Keratinocyte (primary cell): Measurements from ENCODE around the gene ASCC3. TPM values are rescaled to one million over a fixed set of nuclear protein-coding genes. Genes with fewer than 3 reads are reported as not detected.
A peak's percentile ranks its signal among the peaks of the same experiment; 100 is the strongest.

ENCODE experiments used
- DNase-seq: peaks from one replicate; pipeline ENCODE4 v3.0.0-alpha.2; 2011; ENCODE audit warnings: low read depth, missing footprints, low spot score
- FAIRE-seq: peaks from 2 replicates; lab custom pipeline; 2011; peaks lifted over from hg19 to GRCh38; lab: Jason Lieb, UNC
- H2AFZ ChIP-seq: 2 replicates; pipeline ENCODE4 v1.6.0; 2012; ENCODE audit warnings: low read length, control low read depth, inconsistent platforms; ENCODE audit not compliant: control insufficient read depth
- H3K27ac ChIP-seq: 2 replicates; pipeline ENCODE4 v1.5.1; 2011; ENCODE audit warnings: low read length; ENCODE audit not compliant: control insufficient read depth, insufficient read depth
- H3K27me3 ChIP-seq: 3 replicates; pipeline ENCODE4 v1.6.0; 2011; ENCODE audit warnings: low read length; ENCODE audit not compliant: control insufficient read depth, insufficient read depth; ENCODE audit errors: extremely low read depth
- H3K36me3 ChIP-seq, 2 experiments: 2 replicates in 1 of 2; 3 replicates in 1 of 2; pipeline ENCODE4 v1.5.1; 2011; ENCODE audit warnings: low read length in 2 of 2, mild to moderate bottlenecking in 1 of 2; ENCODE audit not compliant: control insufficient read depth in 2 of 2, insufficient read depth in 2 of 2; ENCODE audit errors: extremely low read depth in 1 of 2
- H3K4me1 ChIP-seq: 3 replicates; pipeline ENCODE4 v1.5.1; 2011; ENCODE audit warnings: low read length; ENCODE audit not compliant: control insufficient read depth, insufficient read depth; ENCODE audit errors: extremely low read depth
- H3K4me2 ChIP-seq: 3 replicates; pipeline ENCODE4 v1.6.0; 2011; ENCODE audit warnings: low read depth, low read length; ENCODE audit not compliant: control insufficient read depth, insufficient read depth; ENCODE audit errors: extremely low read depth
- H3K4me3 ChIP-seq, 3 experiments: fragments of 200-600 bp in 1 of 3; sonication (generic) in 1 of 3; 2 replicates in 2 of 3; 3 replicates in 1 of 3; pipeline ENCODE4 v1.5.1; 2011 to 2016; ENCODE audit warnings: low read length in 3 of 3, mild to moderate bottlenecking in 3 of 3, control low read depth in 2 of 3, inconsistent platforms in 1 of 3, low read depth in 1 of 3, mixed read lengths in 1 of 3, mixed run types in 1 of 3, moderate library complexity in 1 of 3; ENCODE audit not compliant: control insufficient read depth in 2 of 3, insufficient read depth in 2 of 3; ENCODE audit errors: extremely low read depth in 1 of 3
- H3K79me2 ChIP-seq: 2 replicates; pipeline ENCODE4 v1.6.0; 2012; ENCODE audit warnings: low read length; ENCODE audit not compliant: control insufficient read depth, insufficient read depth
- H3K9ac ChIP-seq: 3 replicates; pipeline ENCODE4 v1.6.0; 2011; ENCODE audit warnings: low read length; ENCODE audit not compliant: control insufficient read depth, insufficient read depth; ENCODE audit errors: extremely low read depth
- H3K9me1 ChIP-seq: 3 replicates; pipeline ENCODE4 v1.6.0; 2011; ENCODE audit warnings: low read length; ENCODE audit not compliant: control insufficient read depth, insufficient read depth; ENCODE audit errors: extremely low read depth
- H3K9me3 ChIP-seq: 2 replicates; pipeline ENCODE4 v1.5.1; 2012; ENCODE audit warnings: low read depth, low read length; ENCODE audit not compliant: control insufficient read depth
- H4K20me1 ChIP-seq: 3 replicates; pipeline ENCODE4 v1.6.0; 2011; ENCODE audit warnings: low read length; ENCODE audit not compliant: control insufficient read depth, insufficient read depth; ENCODE audit errors: extremely low read depth
- CTCF ChIP-seq, 3 experiments: IDR thresholded peaks in 1 of 3; conservative IDR thresholded peaks in 1 of 3; optimal IDR thresholded peaks in 1 of 3; 2 replicates in 2 of 3; 3 replicates in 1 of 3; pipeline versions ENCODE3 to v1.5.1; 2011; ENCODE audit warnings: low read length in 3 of 3, mild to moderate bottlenecking in 3 of 3, moderate library complexity in 2 of 3, control low read depth in 1 of 3, inconsistent platforms in 1 of 3; ENCODE audit not compliant: insufficient read depth in 2 of 3; ENCODE audit errors: extremely low read depth in 1 of 3
- EZH2 ChIP-seq: IDR thresholded peaks from one replicate; pipeline ENCODE4 v1.6.1; 2012; ENCODE audit warnings: inconsistent platforms, mild to moderate bottlenecking, low read length, moderate library complexity
- dilution Hi-C: fragments of 300-500 bp; cut with MboI; formaldehyde crosslinking; loops from one replicate; pipeline ENCODE4 v1.7.0; 2020; ENCODE audit warnings: low sequenced_read_pairs; ENCODE audit not compliant: extremely low pct_ligation_motif_present
- polyA plus RNA-seq, 5 experiments: library from polyadenylated mRNA; depleted of rRNA in 3 of 5; stranded (reverse) in 3 of 5; stranded (forward) in 1 of 5; unstranded in 1 of 5; fragments of >200 nt; gene quantifications; 1 replicate in 1 of 5; 2 replicates in 3 of 5; 3 replicates in 1 of 5; pipeline versions ENCODE4 v1.2.1 to v1.2.3, GENCODE V29; 2011 to 2012; ENCODE audit warnings: missing spikeins in 2 of 5, low read depth in 1 of 5, low replicate concordance in 1 of 5

The ASCC3 gene
- polyA plus RNA-seq, 1 donor (not counting 4 experiments of a cell fraction or from before 2014, with no cell fraction given): 58.6 TPM

DNA sequence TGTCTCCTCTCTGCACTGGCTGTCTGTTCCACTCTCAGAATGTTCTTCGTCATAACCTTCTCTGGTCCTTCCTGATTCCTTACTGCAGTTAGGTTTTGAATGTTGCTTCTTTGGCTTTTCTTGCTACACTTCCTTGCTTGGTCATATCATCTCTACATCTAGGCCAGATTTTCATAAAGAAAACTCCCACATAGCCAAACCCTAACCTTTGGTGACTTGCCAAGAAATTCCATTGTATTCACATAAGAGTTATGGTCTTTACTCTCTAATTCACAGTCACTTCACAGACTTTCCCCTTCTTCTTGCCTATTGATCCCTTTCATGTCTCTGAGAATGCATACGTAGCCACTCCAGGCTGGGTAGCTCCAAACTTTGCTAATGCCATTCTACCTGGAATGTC is 374.5 kb downstream of the ASCC3 start:
- H4K20me1 ChIP-seq: no peaks in the 10 kb centered on the region
- no peaks in the 10 kb centered on the region for H3K4me1 ChIP-seq
- H3K4me2 ChIP-seq: no peak overlapping the region
- H3K9me3 ChIP-seq: no peaks in the 10 kb centered on the region
- no peak overlapping the region for H3K27ac ChIP-seq
- dilution Hi-C loops: no loop called here
- no peak overlapping the region for H2AFZ ChIP-seq
- no peaks in the 10 kb centered on the region for H3K27me3 ChIP-seq
- H3K9ac ChIP-seq: no peak overlapping the region
- TF ChIP-seq EZH2 (no peak), CTCF (optimal IDR thresholded peaks at IDR 0.05 in 1 of 3, IDR thresholded peaks at IDR 0.05 in 1 of 3, conservative IDR thresholded peaks at IDR 0.05 in 1 of 3; ENCODE audit: extremely low read depth in 1 of 3, insufficient read depth in 2 of 3, low read length in 3 of 3) (no peak)
- FAIRE-seq: no peak
- no peak for DNase-seq
- H3K9me1 ChIP-seq: no peaks in the 10 kb centered on the region
- no peak overlapping the region for H3K4me3 ChIP-seq
- no peaks in the 10 kb centered on the region for H3K79me2 ChIP-seq
- H3K36me3 ChIP-seq: peaks cover 3% of the 10 kb centered on the region in 2 experiments

- no peak overlapping the region for H3K27ac ChIP-seq
- dilution Hi-C loops: no loop called here
- TF ChIP-seq CTCF (optimal IDR thresholded peaks at IDR 0.05 in 1 of 3, IDR thresholded peaks at IDR 0.05 in 1 of 3, conservative IDR thresholded peaks at IDR 0.05 in 1 of 3; ENCODE audit: extremely low read depth in 1 of 3, insufficient read depth in 2 of 3, low read length in 3 of 3) (no peak), EZH2 (no peak)
Observed at GRCh38 chr6:100504786-100505737, 376.1 kb downstream of the ASCC3 start.

More at GRCh38 chr6:100504786-100505737, 376.1 kb downstream of the ASCC3 start:
- H3K9me1 ChIP-seq: no peaks in the 10 kb centered on the region
- peaks cover 0 to 2% of the 10 kb centered on the region in 2 experiments for H3K36me3 ChIP-seq
- no peaks in the 10 kb centered on the region for H3K4me1 ChIP-seq
- H3K27me3 ChIP-seq: no peaks in the 10 kb centered on the region
- H3K4me2 ChIP-seq: no peak overlapping the region
- H2AFZ ChIP-seq: no peak overlapping the region
- no peaks in the 10 kb centered on the region for H4K20me1 ChIP-seq
- FAIRE-seq (peak; percentile 41), DNase-seq (no peak)
- H3K4me3 ChIP-seq: no peak overlapping the region
- no peaks in the 10 kb centered on the region for H3K79me2 ChIP-seq
- no peak overlapping the region for H3K9ac ChIP-seq
- no peaks in the 10 kb centered on the region for H3K9me3 ChIP-seq
